Fibroblast of gingiva (primary cell): Measurements from ENCODE around the gene PCSK6.

Experiments
- DNase-seq: peaks from one replicate; pipeline ENCODE4 v3.0.0-alpha.2; 2011; ENCODE audit warnings: low read depth

The PCSK6 gene

DNA sequence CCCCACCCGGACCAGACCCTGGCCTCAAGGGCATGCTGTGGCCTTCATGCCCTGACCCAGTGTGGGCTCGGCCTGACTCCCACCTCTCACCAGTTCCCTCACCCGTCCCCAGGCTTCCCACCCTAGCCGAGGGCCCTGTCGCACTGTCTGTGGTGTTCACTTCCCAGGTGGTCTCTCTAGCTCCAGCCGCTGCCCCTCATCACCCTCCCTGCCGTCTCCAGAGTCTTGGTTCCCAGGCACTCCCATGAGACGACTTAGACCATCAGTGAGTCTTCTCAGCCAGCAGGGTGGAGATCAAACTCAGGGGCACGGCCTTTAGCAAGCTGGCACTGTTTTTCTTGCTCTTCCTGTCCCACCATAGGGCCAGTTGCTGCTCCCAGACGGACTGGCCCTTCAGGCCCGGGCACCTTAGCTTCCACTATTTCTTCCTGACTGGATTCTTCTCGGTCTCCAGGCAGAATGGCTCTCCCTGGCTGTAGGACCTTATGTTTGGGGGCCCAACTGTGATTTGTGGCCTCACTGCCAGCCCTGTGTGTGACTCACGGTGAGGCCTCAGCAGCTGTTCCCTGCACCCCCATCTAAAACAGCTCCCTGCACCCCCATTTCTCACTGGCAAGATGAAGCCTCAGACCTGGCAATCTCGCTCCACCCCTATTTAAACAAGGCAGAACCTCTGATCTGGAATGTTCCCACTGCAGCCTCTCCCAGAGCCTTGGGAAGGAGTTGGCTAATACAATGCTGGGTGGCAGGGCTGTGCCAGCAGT, 9.4 kb upstream of the PCSK6 start:
- no peak for DNase-seq

DNA sequence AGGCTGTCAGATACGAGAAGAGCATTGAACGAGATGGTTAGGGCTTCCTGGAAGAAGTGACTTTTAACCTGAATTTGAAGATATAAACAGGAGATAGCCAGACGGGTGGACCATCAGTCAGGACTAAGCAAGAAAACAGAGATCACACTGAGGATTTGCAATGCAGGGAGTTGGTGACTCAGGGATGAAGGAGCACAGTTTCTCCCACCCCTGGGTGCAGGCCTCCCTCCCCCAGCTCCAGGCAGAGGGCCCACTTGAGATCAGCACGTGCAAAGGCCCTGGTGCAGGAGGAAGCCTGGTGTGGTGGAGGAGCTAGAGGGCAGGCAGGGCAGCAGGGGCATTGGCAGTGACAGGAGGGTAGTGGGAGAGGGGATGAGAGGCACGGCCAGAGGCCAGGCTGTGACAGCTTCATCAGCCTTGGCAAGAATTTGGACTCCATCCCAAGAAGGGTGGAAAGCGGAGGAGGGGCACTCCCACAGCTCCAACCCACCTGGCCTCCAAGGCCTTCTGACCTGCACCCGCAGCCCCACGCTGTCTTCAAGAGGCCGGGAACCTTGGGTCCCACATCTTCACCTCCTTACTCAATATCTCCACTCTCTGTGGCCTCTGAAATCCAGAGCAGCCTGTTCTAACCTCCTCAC, 8.7 kb upstream of the PCSK6 start:
- DNase-seq = no peak

DNA sequence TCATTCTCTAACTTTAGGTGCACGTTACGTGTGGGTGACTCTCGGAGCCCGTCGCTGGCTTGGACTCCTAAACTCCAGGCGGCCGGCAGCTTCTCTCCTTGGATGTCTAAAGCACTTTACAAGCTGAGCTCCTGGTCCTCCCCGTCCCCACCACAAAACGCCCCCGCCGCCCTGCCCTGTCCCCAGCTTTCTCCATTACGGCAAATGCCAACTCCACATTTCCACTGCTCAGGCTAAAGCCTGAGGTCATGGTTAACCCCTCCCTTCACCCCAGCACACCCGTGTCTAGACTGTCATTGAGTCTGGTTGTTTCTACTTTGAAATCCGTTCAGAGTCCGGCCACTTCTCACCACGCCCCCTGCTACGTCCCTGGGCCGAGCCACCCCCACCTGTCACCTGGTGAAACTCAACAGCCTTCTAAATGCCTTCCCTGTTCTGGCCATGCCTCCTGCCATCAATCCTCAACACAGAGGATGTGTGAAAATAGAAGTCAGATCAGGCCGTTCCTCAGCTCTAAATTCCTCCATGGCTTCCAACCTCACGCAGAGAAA, 8.1 kb upstream of the PCSK6 start:
- DNase-seq = no peak

DNA sequence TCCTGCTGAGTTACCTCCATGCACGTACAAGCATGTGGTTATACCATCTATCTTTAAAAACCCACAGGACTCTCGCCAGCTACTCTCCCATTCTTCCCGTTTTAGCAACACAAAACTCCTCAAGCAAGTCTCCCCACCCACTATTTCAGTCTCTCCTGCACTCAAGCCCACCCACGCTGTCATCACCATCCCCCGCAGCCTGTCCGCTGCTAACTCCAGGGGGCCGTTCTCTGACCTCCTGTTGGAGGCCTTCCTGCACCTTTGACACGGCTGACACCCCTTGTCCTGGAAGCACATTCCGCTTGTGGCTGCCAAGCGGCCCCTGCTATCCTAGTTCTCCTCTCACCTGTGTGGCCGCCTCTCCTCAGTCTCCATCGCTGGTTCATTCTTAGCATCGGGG, 7.5 kb upstream of the PCSK6 start:
- DNase-seq = no peak

DNA sequence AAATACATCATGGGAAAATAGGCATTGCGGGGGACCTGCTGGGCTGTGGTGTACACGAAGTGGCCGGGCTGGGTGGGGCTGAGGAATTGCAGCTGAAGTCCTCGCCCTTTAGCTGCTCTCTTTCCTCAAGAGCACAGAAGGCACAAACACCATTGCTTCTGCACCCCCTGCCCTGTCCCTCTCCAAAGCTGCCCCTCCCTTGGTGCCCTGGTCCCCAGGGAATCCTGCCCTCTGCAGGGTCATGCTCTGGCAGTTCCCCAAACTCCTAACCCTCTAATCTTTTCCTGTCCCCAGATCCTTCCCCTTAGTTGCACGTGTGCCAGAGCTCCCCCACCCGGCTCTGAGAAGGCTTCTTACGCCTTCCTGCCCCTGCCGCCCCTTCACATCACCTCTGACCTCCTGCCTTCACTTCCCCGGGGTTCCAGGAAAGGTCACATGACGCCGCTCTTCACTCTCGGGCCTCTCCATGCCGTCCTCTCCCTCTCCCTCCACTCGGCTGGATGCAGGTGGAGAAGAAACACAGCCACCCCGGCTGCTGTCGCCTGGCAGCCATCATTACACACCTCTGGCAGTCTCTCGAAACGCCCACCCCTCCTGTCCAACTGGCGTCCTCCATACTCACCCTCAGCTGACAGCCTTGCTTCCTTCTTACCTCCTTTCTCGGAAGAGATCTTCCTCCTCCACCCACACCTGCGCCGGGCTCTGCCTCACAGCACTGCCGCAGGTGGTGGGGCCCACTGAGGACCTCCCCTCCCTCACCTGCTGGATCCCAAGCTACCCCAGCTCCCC, 6.9 kb upstream of the PCSK6 start:
- DNase-seq = no peak

DNA sequence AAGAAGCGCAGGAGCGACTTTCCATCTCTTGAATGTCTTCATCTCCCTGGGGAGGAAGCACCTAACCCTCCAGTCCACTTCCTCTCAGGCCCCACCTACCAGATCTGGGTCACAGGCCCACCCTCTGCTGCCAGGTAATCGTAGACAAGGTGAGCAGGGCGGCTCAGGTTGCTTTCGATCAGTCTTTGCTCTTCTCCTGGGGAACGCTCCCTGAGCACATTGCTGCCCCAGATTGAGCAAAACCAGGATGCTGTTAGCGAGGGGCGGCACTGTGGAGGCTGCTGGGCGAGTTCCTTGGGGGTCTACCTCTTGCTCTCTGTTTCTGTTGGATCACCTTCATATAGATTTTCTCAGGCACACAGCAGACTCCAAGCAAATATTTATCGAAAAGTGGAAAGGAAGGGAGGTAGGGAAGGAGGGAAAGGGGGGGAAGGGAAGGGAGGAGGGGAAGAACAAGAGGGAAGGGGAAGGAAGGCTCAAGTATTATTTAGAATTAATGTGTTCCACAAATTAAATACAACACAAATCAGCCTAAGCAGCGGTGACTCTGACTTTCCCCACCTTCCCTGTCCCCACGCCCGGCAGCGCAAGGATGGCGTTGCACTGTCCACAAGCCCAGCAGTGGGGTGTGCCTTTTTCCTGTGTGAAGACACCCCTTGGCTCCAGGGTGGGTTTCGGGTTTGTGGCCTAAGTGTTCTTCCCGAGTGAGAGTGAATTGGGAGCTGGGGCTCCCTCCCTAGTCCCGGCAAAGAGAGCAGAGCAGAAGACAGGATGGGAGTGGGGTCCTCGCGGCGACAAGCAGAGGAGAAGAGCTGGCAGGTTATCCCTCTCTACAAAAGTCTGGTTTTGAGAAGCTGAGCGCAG, 6.1 kb upstream of the PCSK6 start:
- no peak for DNase-seq

DNA sequence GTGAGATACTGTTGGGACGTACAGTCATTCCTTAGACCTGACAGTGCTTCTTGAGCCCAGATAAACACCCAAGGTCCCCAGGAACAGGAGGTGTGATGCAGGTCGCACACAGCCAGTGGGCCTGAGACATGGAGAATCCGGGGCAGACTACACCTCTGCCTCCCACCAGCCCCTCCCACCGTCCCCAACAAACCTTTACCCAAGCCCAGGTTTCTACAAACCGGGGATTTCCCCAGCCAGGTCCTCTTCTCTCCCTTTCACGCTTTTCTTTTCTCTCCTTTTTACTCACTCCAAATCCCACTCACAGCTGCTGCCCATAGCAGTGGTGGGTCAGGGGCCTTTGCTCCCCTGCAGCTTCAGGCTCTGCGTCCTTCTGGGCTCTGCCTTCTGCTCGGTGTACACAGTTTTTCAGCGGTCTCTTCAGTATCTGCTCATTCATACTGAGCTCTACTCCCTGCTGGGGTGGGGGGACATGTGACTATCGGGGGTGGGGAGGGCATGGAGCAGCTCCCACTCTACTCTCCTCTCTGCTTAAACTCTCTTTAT, 4.8 kb upstream of the PCSK6 start:
- DNase-seq = no peak

DNA sequence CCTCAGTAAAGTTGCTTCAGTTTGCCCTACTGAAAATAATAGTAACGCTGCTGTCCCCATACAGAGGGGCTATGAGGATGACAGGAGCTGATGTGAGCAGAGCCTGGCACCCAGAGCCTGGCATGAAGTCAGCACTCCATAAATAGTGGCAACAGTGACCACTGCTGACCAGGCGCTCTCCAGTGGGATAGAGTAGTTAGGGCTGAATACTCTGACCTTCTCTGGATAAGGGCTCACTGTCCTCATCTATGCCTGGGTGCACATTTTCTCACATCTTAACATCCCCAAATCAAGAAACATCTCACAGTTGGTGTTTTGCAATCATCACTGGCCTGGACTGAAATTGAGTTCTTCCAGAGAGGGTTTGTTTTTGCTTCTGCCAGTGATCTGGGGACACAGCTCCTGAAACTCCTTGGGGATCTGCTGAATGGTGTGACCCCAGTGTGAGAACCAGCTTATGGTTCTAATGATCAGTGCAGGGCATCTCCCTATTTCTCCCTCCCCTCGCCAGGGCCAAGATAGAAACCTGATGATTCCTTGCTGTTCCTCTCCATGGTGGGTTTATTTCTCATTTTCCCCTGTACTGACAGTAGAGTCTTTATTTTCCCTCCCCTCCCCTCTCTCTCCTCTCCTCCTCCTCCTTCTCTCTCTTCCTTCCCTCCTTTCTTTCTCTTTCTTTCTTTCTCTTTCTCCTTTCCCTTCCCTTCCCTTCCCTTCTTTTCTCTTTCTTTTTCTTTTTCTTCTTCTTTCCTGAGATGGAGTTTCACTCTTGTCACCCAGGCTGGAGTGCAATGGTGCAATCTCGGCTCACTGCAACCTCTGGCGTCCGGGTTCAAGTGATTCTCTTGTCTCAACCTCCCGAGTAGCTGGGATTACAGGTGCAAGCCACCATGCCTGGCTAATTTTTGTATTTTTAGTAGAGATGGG, 3.5 kb upstream of the PCSK6 start:
- DNase-seq = no peak

DNA sequence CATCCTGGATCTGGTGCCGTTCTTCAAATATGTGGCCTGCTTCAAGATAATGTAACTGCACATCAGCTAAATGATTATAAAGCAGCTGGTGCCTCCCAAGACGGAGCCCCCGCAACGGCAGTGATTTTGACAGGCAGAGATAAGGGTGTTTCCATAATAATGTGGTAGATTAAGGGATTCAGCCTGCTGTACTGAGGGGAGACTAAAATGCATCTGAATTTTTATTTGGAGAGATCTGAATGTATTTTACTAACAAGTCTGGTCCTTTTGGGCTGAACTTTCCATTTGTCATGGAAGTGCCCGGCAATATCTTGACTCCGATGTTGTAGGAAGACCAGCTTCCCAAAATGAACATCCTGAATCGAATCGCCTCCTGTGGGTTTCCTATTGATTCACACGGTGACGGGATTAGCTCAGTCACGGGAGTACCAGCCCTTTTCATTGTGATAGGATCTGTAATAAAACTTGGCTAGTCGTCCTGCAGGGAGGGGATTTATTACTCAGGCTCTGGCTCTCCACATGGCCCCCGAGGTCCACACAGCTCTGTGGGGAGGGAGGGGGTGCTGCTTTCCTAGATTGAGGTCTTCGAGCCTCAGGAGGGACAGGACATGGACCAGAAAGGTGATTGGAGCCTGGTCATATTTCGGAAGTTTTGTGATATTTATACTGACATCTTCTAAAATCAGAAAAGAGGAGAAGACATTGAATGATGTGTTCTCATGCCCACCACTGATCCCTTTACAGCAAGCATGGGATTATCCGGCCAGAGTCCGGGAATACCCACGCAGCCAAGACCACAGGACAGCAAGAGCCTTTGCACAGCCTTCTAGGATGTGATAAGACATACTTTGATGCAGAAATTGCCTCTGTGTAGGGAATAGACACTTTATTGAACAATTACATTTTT, 2.5 kb upstream of the PCSK6 start:
- no peak for DNase-seq

DNA sequence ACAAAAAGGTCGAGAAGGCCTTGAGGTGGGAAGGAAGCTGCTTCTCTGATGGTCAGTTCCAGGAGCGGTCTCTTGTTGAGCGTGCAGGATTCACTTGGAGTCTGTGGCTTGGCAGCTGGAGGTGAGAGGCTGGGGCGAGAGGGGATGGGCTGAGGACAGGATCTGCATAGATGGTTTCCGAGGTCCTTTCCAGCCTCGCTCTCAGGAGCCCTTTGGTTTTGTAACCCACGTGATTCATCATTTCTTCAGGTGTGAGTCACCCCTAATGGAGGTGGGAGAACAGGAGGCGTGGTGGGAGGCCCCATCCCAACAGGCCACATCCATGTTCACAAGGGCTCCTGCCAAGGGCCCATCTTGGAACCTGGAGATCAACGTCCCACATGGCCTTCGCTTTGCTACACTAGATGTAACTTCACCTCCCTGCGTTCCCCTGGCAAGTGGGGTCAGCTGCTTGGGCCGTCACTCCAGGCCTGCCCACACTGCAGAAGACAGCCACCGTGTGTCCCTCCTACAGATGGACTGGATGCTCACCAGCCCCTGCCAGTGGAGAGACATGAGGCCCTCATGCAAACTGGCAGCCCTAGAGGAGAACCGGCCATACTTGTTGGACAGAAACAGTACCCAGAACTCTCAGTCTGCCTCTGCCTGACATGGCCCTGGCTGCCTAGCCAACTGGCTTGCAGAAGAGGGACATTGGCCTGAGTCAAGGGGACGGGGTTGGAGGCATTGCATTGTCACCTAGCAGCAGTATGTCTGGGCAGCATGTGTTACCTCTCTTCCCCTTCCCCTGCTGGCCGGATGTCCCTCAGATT, 1.6 kb upstream of the PCSK6 start:
- DNase-seq = no peak

DNA sequence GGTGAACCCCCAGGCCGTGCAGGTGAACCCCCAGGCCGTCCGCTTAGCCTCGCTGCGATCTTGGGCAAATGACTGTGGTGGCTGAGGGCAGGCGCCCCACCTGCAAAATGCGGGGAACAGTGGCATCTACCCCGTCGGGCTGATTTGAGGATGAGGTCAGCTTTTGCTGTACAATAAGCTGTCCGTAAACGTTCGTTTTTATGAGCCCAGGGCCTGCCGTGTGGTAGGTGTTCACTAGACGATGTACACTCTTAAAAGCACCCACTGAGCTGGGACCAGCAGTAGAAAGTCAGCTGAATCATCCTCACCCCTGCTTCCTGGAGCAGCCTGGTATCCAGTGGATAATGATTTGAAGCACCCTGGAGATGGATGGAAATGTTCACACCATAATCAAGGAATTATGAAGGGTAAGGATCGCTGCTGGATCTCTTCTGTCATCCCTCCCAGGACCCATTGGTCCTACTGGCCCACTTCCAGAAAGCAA, 943 bp upstream of the PCSK6 start:
- DNase-seq = no peak

DNA sequence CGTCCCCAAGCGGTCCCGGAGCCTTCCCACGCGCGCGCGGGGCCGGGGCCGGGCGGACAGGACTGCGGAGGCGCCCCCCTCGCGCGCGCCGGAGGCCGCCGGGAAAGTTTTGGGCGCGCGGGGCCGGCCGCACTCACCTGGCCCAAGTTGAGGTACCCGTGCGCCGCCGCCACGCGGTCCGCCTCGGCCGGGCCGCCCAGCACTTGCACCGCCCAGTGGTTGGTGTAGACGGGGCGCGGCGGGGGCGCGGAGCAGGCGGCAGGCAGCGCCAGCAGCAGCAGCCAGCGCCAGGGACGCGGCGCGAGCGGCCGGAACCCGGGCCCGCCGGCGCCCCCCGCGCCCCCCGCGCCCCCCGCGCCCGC, 289 bp downstream of the PCSK6 start:
- no peak for DNase-seq

DNA sequence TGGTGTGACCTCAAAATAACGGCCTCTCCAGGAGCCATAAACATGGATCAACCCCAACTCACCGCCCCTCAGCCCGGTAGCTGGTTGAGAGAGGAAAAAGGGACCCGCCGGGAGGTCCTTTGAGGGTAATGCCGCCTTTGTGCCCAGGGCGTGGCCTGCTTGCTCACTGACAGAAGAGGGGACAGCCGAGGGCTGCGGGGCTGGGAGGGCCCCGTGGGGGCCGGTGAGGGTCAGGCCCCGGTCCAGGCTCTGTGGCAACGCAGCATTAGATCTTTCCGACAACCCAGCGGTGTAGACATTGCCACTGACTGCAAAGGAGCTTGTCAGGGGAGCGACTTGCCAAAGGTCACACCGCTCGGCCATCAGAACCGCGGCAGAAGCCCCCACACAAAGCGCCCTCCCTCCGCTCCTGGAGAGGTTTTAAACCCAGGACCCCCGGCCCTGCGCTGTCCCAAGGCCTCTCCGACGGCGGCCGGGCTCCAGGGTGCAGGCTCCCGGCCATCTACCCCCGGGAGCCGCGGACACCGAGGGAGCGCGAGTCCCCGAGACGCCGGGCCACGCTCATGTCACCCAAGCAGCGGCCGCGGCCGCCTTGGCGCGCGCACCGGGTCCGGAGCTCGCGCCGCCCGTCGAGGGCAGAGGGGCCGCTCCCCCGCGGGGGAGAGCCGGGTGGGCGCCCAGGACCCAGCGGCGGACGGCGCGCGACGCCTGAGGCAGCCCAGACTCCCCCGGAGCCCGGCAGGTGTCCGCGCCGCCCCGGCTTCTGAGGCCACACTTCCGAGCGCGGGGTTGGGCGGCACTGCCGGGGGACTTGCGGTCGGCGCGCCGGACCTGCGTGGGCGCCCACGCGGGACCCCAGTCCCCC, 975 bp downstream of the PCSK6 start:
- DNase-seq = no peak

DNA sequence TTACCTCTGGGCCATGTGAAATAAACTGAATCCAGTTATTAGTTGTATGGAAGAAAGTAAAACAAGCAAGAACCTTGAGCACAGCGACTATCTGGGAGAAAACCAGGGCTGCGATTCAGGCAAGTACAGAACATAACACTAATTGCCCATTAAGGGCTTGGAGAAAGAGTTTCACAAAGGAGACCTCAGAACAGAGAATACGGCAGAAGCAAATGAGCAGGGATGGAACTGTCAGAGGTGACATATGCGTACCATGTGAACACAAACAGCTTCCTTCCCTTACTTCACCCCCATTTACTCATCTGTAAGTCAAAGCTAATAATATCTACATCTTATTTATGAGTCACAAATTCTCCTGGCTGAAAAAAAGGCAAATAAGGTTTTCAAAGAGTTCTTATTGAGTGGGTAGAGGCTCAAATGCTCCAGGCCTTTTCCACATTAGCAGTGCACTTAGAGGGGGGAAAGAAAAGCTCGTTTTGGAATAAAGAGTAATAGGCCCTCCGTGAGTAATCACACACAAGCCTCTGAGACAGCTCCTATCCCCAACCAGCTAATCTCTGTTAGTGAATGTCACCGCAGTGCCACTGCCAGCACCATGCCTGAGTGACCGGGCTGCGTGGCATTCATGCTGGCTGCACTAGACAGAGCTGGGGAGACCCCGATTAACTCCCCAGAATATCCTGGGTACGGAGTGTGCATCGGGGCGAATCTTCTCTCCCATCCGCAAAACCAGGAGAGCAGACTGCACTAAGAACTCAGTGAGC, 2.6 kb downstream of the PCSK6 start:
- DNase-seq = no peak

DNA sequence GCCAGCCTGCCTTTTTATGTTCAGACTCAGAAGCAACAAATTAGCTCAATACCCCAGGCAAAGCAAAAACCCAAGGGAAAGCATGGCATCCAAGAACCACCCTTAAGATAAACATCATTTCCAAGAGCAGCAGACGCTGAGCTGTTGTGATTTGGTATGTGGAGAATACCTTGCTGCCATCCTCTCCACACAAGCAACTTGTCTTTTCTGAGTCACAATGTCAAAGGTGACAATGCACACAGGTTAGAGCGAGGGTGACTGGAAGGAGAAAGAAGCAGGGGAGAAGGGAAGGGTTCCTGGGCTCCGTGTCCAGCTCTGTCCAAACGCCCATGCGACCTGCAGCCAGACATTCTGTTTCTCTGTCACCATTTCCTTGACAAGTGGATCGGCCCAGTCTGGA, 6.0 kb downstream of the PCSK6 start:
- DNase-seq = no peak

DNA sequence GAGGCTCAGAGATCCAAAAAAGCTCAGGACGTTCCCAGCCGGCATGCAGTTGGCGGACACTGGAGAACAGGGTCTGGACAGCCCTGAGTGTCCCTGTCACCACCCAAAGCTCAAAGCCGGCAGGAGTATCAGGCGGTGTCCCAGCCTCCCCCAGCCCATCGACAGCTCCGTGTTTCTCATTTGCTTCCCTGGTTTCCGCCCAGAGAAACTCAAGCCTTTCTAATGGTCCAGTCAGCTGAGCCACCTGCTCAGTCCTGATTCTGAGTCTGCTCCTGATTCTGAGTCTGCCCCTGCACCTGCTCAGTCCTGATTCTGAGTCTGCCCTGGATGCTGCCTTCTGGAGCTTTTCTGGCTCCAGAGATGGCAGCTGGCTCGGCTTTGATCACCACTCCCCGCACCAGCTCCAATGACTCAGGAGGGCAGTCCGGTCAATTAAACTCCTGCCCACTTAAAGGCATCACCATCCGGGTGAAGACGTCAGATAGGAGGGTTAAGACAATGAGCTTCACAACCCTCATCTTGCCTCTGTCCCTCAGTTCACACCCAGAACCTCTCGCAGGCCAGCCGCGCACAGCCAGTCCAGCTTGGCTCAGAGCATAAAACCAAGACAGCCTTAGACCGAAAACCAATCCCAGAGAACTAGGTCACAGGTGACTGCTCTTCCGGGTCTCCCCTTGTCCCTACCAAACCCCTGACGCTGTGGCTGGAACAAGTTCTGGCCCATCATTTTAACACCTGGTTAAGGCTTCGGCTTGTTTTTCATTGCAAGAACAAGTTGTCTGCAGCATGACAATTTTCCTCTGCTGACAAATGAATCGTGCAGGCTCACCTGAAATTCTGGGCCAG, 6.8 kb downstream of the PCSK6 start:
- no peak for DNase-seq
